IMR-90 (cell line): ENCODE data around the gene AAK1. TPM values are rescaled to one million over a fixed set of nuclear protein-coding genes. Genes with fewer than 3 reads are reported as not detected.

Source experiments
- ATAC-seq: fragments of 200-7000 bp; cut with Tn5 transposase; 2 replicates; pipeline ENCODE4 v1.9.1; 2020; ENCODE audit warnings: low read depth, mild to moderate bottlenecking, moderate library complexity
- BruUV-seq: library from RNA; stranded (reverse); fragments of 400-500 nt; replicated peaks from 2 replicates; lab custom pipeline; 2021; lab: Mats Ljungman, UMichigan
- CTCF ChIA-PET: fragments of 300-600 bp; formaldehyde crosslinking; extraction: SDS; loops from one replicate; lab custom pipeline; 2021; ENCODE audit warnings: antibody characterized with exemption; lab: Yijun Ruan, JAX
- POLR2A ChIA-PET: fragments of 300-600 bp; sonication (Branson Sonifier 250); formaldehyde crosslinking; loops from one replicate; lab custom pipeline; 2022; ENCODE audit warnings: antibody characterized with exemption; ENCODE audit not compliant: unreplicated experiment; lab: Charles Lee
- DNase-seq: peaks from one replicate; pipeline ENCODE4 v3.0.0; 2013
- H2AFZ ChIP-seq: replicated peaks from 2 replicates; pipeline ENCODE3; 2013; ENCODE audit warnings: low read length, mild to moderate bottlenecking; ENCODE audit not compliant: poor library complexity
- H2AK5ac ChIP-seq: 2 replicates; pipeline ENCODE4 v1.6.1; 2013; ENCODE audit warnings: low read depth, low read length, inconsistent platforms
- H2AK9ac ChIP-seq: replicated peaks from 2 replicates; pipeline ENCODE3; 2013; ENCODE audit warnings: mild to moderate bottlenecking, low read depth, low read length, moderate library complexity; ENCODE audit not compliant: poor library complexity
- H2BK120ac ChIP-seq: 2 replicates; pipeline ENCODE4 v1.6.1; 2013; ENCODE audit warnings: low read depth, low read length, inconsistent platforms
- H2BK15ac ChIP-seq: 3 replicates; pipeline ENCODE4 v1.6.1; 2013; ENCODE audit warnings: low read depth, low read length, inconsistent platforms
- H2BK20ac ChIP-seq: 2 replicates; pipeline ENCODE4 v1.6.1; 2013; ENCODE audit warnings: low read depth, mild to moderate bottlenecking, inconsistent platforms, low read length, moderate library complexity
- H2BK5ac ChIP-seq: 2 replicates; pipeline ENCODE4 v1.6.1; 2013; ENCODE audit warnings: mild to moderate bottlenecking, low read depth, low read length, inconsistent platforms; ENCODE audit not compliant: poor library complexity, severe bottlenecking
- H3K14ac ChIP-seq: replicated peaks from 2 replicates; pipeline ENCODE4 v1.6.1; 2013; ENCODE audit warnings: low read depth, low read length, inconsistent platforms
- H3K18ac ChIP-seq: 2 replicates; pipeline ENCODE4 v1.6.1; 2013; ENCODE audit warnings: low read depth, low read length, control low read depth
- H3K23ac ChIP-seq: 2 replicates; pipeline ENCODE4 v1.6.1; 2013; ENCODE audit warnings: low read depth, low read length, inconsistent platforms
- H3K27ac ChIP-seq: 2 replicates; pipeline ENCODE4 v1.5.1; 2013; ENCODE audit warnings: mild to moderate bottlenecking, control low read depth, low read length; ENCODE audit not compliant: insufficient read depth
- H3K27me3 ChIP-seq: 2 replicates; pipeline ENCODE4 v1.6.1; 2013; ENCODE audit warnings: low read length; ENCODE audit not compliant: control insufficient read depth, insufficient read depth
- H3K36me3 ChIP-seq: 2 replicates; pipeline ENCODE4 v1.6.1; 2013; ENCODE audit warnings: low read length, mixed read lengths; ENCODE audit not compliant: control insufficient read depth, insufficient read depth
- H3K4ac ChIP-seq: 2 replicates; pipeline ENCODE4 v1.6.1; 2013; ENCODE audit warnings: low read depth, low read length, inconsistent platforms
- H3K4me1 ChIP-seq: 2 replicates; pipeline ENCODE4 v1.6.1; 2013; ENCODE audit warnings: low read length, mixed read lengths; ENCODE audit not compliant: control insufficient read depth, insufficient read depth
- H3K4me2 ChIP-seq: 2 replicates; pipeline ENCODE4 v1.6.1; 2013; ENCODE audit warnings: low read depth, mild to moderate bottlenecking, control low read depth, low read length, moderate library complexity
- H3K4me3 ChIP-seq: 2 replicates; pipeline ENCODE4 v1.5.1; 2013; ENCODE audit warnings: low read depth, mild to moderate bottlenecking, control low read depth, low read length, moderate library complexity; ENCODE audit not compliant: insufficient read depth
- H3K56ac ChIP-seq: 2 replicates; pipeline ENCODE4 v1.6.1; 2013; ENCODE audit warnings: low read length, inconsistent platforms; ENCODE audit not compliant: insufficient read depth; ENCODE audit errors: extremely low read depth
- H3K79me1 ChIP-seq, 2 experiments: 2 replicates each; pipeline ENCODE4 v1.6.1; 2013; ENCODE audit warnings: low read length in 2 of 2, inconsistent platforms in 1 of 2, low read depth in 1 of 2
- H3K9ac ChIP-seq: 2 replicates; pipeline ENCODE4 v1.6.1; 2013; ENCODE audit warnings: low read depth, low read length, control low read depth
- H3K9me1 ChIP-seq: 2 replicates; pipeline ENCODE4 v1.6.1; 2013; ENCODE audit warnings: low read length, inconsistent platforms; ENCODE audit not compliant: insufficient read depth
- H3K9me3 ChIP-seq: 2 replicates; pipeline ENCODE4 v1.6.1; 2013; ENCODE audit warnings: low read length; ENCODE audit not compliant: control insufficient read depth, insufficient read depth
- H4K20me1 ChIP-seq: 2 replicates; pipeline ENCODE4 v1.6.1; 2013; ENCODE audit warnings: low read length, inconsistent platforms; ENCODE audit not compliant: insufficient read depth
- H4K5ac ChIP-seq: 2 replicates; pipeline ENCODE4 v1.6.1; 2013; ENCODE audit warnings: mild to moderate bottlenecking, low read depth, low read length, control low read depth
- H4K8ac ChIP-seq, 2 experiments: 2 replicates each; pipeline ENCODE4 v1.6.1; 2013; ENCODE audit warnings: low read depth in 2 of 2, low read length in 2 of 2, control low read depth in 1 of 2, inconsistent platforms in 1 of 2
- H4K91ac ChIP-seq: 2 replicates; pipeline ENCODE4 v1.6.1; 2013; ENCODE audit warnings: low read depth, low read length, inconsistent platforms; ENCODE audit not compliant: insufficient read depth
- BHLHE40 ChIP-seq: fragments of 150-350 bp; IDR thresholded peaks from 2 replicates; pipeline ENCODE4 v1.6.1; 2016; ENCODE audit warnings: mild to moderate bottlenecking, low read depth, low read length
- CEBPB ChIP-seq: IDR thresholded peaks from 2 replicates; pipeline ENCODE4 v1.6.1; 2012; ENCODE audit warnings: low read depth, low read length, improper control_type of control experiment
- CHD1 ChIP-seq: IDR thresholded peaks from 2 replicates; pipeline ENCODE4 v1.6.1; 2012; ENCODE audit warnings: low read depth, low read length, improper control_type of control experiment
- MAZ ChIP-seq: IDR thresholded peaks from 2 replicates; pipeline ENCODE4 v1.6.1; 2012; ENCODE audit warnings: low read depth, mild to moderate bottlenecking, low read length, improper control_type of control experiment, moderate library complexity, borderline replicate concordance
- POLR2A ChIP-seq: IDR thresholded peaks from 2 replicates; pipeline ENCODE4 v1.6.1; 2012; ENCODE audit warnings: mild to moderate bottlenecking, low read depth, low read length
- RAD21 ChIP-seq: IDR thresholded peaks from 2 replicates; pipeline ENCODE4 v1.6.1; 2012; ENCODE audit warnings: low read length, improper control_type of control experiment
- SMC3 ChIP-seq: fragments of 150-350 bp; IDR thresholded peaks from 2 replicates; pipeline ENCODE4 v1.6.1; 2016; ENCODE audit warnings: low read depth, mild to moderate bottlenecking, antibody characterized with exemption, low read length, moderate library complexity
- WGBS, 2 experiments: methylation state at CpG; one replicate each; pipeline versions ENCODE4 v1.1.5 to v1.1.7; 2013; ENCODE audit warnings: missing lambda C conversion rate in 2 of 2; ENCODE audit not compliant: insufficient read length in 1 of 2; ENCODE audit errors: extremely low coverage in 2 of 2; 5-methylcytosine and 5-hydroxymethylcytosine counted together
- dilution Hi-C: fragments of 300-500 bp; cut with HindIII; formaldehyde crosslinking; loops from one replicate; pipeline ENCODE4 v1.14.3; 2018; ENCODE audit warnings: low sequenced_read_pairs; ENCODE audit not compliant: unreplicated experiment
- in situ Hi-C: fragments of 300-500 bp; cut with MboI; formaldehyde crosslinking; loops from 3 replicates; pipeline ENCODE4 v1.14.3; 2019; ENCODE audit warnings: low sequenced_read_pairs, inconsistent platforms, mixed read lengths
- intact Hi-C: fragments of 100-400 bp; cut with micrococcal nuclease; formaldehyde crosslinking; loops from 2 replicates; pipeline ENCODE4 v1.10.0; 2022
- polyA plus RNA-seq, 3 experiments: library from polyadenylated mRNA; depleted of rRNA; stranded (reverse); fragments of >200 nt; gene quantifications; 2 replicates each; pipeline ENCODE4 v1.2.3, GENCODE V29; 2012; ENCODE audit warnings: low replicate concordance in 1 of 3
- total RNA-seq: library from RNA; depleted of rRNA; stranded (reverse); fragments of >200 nt; gene quantifications from 2 replicates; pipeline ENCODE4 v1.2.3, GENCODE V29; 2012
- TF ChIP-seq, protein P1 (sequence below): fragments of 150-350 bp; IDR thresholded peaks from 2 replicates; pipeline ENCODE4 v1.6.1; 2016; ENCODE audit warnings: low read depth, mild to moderate bottlenecking, low read length, moderate library complexity, borderline replicate concordance
- TF ChIP-seq, protein P2 (sequence below): fragments of 150-350 bp; IDR thresholded peaks from 2 replicates; pipeline ENCODE4 v1.6.1; 2017; ENCODE audit warnings: mild to moderate bottlenecking, antibody characterized with exemption, low read length, low read depth
- TF ChIP-seq, protein P3 (sequence below): conservative IDR thresholded peaks from 2 replicates; pipeline ENCODE4 v1.5.1; 2012; ENCODE audit warnings: mild to moderate bottlenecking, low read depth, low read length, improper control_type of control experiment

The AAK1 gene
- total and polyA plus RNA-seq, 2 of the 4 experiments (the other 2 are of a cell fraction) = 21.9 to 26.5 TPM

DNA sequence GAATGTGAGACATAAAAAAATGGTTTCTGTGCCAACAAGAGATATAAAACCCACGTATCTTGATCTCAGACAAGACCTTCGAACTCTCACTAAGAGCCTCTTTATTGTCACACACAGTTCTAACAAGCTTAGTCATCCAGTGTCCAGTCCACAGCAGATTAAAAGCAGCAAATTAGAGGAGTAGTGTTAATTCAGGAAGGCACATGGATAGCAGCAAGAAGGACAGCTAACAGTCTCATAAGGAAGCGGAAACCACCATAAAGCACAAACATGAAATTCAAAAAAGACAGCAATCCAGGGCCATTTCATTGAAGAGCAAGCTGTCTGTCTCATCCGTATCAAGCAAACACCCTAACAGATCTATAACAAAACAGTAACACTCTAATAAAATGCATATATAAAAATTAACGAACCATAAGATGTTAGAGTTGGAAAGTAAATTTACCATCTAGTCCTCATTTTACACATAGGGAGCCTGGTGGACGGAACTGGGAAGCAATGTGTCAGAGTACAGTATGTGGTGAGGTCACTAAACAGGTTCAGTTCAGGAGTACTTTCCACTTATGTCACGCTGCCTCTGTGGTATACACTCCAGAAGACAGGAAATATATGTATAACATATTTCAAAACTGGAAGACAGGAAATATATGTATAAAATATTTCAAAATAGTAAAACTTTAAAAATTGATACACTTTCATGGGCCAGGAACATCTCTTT lies 18.3 kb downstream of the AAK1 start:
- Histone ChIP-seq H4K20me1 (peaks cover 93% of the 10 kb centered on the region), H3K27ac (no peak overlapping the region), H4K8ac (no peak overlapping the region), H3K18ac (no peak overlapping the region), H3K9me3 (no peaks in the 10 kb centered on the region), H2BK20ac (no peak overlapping the region), H2BK15ac (no peak overlapping the region), H2BK120ac (no peak overlapping the region), H3K4me3 (no peak overlapping the region), H3K27me3 (no peaks in the 10 kb centered on the region), H4K91ac (no peak overlapping the region), H3K23ac (no peak overlapping the region; the same call in 1 of the 2 replicates), H3K36me3 (no peaks in the 10 kb centered on the region), H3K9me1 (peaks cover 16% of the 10 kb centered on the region), H2AK9ac (no peak overlapping the region), H3K56ac (no peak overlapping the region), H3K14ac (0 out of 2 replicates have a peak overlapping the region, but pooled peaks have one; percentile 43), H2AK5ac (no peak overlapping the region), H3K4ac (no peak overlapping the region), H3K9ac (no peak overlapping the region), H2AFZ (no peak overlapping the region), H3K4me2 (no peak overlapping the region), H3K79me1 (peaks cover 30 to 74% of the 10 kb centered on the region in 2 experiments), H2BK5ac (no peak overlapping the region), H3K4me1 (peaks cover 5% of the 10 kb centered on the region), H4K5ac (no peak overlapping the region)
- dilution Hi-C loops = no loop called here
- ATAC-seq (no peak), DNase-seq (peak; percentile 45)
- ChIA-PET POLR2A (no interaction called here), CTCF (no interaction called here)
- WGBS, 2 experiments = 100% methylated on average over 1 of the region's 7 CpGs; no CpG with 5 or more reads in 1 of the 2 experiments
- TF ChIP-seq SMC3 (no peak), CEBPB (no peak), BHLHE40 (no peak), RAD21 (no peak), MAZ (no peak), POLR2A (no peak), CHD1 (no peak)
- TF ChIP-seq, protein P1, sequence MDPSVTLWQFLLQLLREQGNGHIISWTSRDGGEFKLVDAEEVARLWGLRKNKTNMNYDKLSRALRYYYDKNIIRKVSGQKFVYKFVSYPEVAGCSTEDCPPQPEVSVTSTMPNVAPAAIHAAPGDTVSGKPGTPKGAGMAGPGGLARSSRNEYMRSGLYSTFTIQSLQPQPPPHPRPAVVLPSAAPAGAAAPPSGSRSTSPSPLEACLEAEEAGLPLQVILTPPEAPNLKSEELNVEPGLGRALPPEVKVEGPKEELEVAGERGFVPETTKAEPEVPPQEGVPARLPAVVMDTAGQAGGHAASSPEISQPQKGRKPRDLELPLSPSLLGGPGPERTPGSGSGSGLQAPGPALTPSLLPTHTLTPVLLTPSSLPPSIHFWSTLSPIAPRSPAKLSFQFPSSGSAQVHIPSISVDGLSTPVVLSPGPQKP = no peak
- TF ChIP-seq, protein P2, sequence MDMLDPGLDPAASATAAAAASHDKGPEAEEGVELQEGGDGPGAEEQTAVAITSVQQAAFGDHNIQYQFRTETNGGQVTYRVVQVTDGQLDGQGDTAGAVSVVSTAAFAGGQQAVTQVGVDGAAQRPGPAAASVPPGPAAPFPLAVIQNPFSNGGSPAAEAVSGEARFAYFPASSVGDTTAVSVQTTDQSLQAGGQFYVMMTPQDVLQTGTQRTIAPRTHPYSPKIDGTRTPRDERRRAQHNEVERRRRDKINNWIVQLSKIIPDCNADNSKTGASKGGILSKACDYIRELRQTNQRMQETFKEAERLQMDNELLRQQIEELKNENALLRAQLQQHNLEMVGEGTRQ = no peak
- TF ChIP-seq, protein P3, sequence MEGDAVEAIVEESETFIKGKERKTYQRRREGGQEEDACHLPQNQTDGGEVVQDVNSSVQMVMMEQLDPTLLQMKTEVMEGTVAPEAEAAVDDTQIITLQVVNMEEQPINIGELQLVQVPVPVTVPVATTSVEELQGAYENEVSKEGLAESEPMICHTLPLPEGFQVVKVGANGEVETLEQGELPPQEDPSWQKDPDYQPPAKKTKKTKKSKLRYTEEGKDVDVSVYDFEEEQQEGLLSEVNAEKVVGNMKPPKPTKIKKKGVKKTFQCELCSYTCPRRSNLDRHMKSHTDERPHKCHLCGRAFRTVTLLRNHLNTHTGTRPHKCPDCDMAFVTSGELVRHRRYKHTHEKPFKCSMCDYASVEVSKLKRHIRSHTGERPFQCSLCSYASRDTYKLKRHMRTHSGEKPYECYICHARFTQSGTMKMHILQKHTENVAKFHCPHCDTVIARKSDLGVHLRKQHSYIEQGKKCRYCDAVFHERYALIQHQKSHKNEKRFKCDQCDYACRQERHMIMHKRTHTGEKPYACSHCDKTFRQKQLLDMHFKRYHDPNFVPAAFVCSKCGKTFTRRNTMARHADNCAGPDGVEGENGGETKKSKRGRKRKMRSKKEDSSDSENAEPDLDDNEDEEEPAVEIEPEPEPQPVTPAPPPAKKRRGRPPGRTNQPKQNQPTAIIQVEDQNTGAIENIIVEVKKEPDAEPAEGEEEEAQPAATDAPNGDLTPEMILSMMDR = no peak
- BruUV-seq = no TSS peak
- intact Hi-C loops = no loop called here
- in situ Hi-C loops = no loop called here
